Amniotic stem cell (primary cell): ENCODE data around the gene ARHGAP8.
"Not testable (repeated sequence)": the region's sequence is repeated elsewhere in the genome, so short reads cannot be mapped to it uniquely, and the experiment has no call there.

ENCODE experiments used
- DNase-seq: peaks from one replicate; lab custom pipeline; 2025; lab: John Stamatoyannopoulos, UW

Gene ARHGAP8

DNA sequence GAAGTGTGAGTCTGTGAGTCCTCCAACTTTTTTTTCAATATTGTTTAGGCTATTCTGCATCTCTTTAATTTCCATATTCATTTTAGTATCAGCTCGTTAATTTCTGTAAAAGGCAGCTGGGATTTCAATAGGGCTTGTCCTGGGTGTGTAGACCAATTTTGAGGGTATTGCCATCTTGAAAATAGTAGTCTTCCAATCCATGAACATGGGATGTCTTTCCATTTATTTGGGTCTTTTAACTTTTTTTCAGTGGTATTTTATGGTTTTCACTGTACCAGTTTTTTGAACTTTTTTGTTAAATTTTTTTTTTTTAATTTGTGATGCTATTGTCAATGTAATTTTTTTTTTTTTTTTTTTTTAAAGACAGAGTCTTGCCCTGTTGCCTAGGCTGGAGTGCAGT, 79.5 kb downstream of the ARHGAP8 start:
- no peak for DNase-seq

DNA sequence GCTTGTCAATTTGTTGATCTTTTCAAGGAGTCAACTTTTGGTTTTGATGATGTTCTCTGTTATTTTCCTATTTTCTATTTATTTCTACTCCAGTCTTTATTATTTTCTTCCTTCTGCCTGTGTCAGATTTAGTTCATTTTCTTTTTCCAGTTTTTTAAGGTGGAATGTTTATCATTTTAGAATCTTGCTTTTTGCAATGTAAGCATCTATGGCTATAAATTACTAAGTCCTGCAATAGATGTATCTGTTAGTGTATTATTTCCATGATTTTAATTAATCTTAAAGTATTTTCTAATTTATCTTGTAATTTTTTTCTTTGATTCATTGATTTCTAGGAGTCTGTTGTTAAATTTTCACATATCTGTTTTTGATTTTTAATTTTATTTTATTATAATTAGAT, 81.7 kb downstream of the ARHGAP8 start:
- DNase-seq: no peak

DNA sequence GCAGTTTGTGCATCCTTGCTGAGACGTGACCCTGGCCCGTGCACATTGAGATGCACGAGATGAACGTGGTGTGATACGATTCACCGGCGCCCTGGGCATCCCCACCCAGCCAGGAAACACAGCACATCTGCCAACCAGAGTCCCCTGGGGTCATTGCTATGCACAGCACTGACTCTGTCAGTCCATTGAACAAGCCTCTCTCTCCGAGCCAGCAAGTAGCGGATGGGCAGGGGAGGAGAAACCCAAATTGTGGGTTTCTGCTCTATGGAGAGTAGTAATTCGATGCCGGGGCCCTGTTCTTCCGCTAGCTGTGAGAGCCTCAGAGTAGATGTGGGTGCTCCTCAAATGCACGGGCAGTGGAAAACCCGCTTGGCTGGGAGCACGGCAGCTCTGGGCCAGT, 85.1 kb downstream of the ARHGAP8 start:
- DNase-seq: no peak

- DNase-seq: no peak
Observed at GRCh38 chr22:44838316-44839016, 86.1 kb downstream of the ARHGAP8 start.

- DNase-seq: no peak
Observed at GRCh38 chr22:44839061-44839460, 86.7 kb downstream of the ARHGAP8 start.

DNA sequence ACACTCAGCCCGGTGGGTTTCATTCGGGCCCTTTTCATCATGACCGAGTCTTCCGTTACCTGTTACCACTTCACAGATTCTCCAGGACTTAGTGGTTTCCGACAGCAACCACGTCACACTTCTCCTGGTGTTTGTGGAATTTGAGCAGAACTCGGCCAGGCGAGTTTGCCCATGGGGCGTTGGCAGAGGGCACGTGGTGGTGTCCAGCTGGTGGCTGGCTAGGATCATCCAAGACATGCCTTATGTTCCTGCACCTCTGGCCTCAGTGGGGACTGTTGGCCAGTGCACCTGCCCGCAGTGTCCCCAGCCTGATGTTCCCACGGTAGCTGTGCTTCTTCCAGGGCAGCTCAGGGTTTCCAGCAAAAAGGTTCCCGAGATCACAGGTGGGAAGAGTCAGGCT, 87.3 kb downstream of the ARHGAP8 start:
- no peak for DNase-seq

GRCh38 chr22:44840611-44841322, 88.4 kb downstream of the ARHGAP8 start:
- no peak for DNase-seq

DNA sequence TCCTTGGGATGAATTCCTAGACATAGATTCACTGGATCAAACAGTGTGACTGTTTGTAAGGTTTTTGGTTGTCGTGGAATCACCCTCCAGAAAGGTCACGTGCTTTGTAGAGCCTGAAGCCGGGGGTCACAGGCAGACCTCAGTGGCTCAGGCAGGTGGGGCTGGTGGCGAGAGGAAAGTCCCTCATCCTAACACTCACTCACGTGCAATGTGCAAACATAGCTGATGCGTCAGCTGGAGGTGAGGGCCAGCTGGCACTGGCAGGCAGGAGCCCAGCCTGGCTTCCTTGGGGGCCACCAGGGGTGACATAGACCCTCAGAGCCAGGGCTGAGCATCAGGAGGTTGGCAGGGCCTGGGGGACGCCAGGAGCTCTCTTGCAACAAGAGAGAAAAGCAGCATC, 90.0 kb downstream of the ARHGAP8 start:
- no peak for DNase-seq

DNA sequence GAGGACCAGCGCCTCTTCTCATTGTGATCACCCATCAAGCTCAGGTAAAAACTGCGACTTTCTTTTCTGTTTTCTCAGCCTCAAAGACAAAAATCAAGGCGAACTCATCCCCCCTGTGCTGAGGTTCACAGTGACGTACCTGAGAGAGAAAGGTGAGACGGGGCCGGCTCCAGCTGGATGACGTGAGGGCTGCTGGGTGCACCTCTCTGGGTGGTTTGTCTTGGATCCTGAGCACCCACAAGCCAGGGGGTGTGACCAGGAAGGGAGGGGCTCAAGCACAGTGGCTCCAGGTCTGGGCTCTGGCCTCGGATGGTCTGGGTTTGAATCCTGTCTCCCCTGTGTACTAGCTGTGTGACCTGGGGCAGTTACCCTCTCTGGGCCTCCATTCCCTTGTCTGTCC, 92.8 kb downstream of the ARHGAP8 start:
- DNase-seq: no peak

DNA sequence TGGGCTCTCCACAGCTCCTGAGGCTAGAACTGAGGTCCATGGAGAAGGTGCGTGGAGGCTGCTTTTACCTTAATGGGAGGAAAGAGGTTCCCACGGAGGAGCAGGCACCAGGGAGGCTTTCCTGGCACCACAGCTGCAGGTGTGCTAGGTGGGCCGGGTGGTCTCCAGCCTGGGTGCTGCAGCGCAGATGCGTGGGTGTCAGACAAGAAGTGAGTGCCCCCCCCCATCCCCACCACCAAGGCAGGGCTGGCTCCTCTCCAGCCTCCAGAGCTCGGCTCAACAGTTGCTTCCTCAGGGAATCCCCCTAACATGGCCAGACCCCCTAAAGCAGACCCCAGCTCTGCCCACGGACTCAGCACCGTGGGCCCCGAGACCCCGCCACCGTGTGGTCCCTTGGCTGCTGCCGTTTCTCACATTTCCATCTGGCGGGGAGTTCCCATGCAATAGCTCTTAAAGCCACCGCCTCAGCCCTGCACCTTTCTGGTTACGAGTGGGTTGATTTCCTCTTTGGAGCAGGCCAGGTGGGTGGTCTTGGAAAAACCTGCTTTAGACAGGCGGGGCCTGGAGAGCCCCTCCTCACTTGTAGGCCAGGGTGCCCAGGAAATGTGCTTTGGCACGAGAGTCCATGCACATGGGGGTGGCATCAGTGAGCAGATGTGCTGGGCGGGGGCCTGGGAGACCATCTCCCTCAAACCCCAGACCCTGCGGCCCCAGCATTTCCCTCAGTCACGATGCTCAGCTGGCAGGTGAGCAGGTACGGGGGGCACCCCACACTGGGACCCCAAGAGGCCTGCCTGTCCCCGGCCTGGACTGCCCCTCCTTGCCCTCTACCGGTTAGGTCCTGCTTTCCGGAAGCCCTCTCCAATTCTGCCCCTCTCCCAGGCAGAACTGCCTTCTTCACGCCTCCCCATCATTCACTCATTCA, 93.7 kb downstream of the ARHGAP8 start:
- DNase-seq: no peak

DNA sequence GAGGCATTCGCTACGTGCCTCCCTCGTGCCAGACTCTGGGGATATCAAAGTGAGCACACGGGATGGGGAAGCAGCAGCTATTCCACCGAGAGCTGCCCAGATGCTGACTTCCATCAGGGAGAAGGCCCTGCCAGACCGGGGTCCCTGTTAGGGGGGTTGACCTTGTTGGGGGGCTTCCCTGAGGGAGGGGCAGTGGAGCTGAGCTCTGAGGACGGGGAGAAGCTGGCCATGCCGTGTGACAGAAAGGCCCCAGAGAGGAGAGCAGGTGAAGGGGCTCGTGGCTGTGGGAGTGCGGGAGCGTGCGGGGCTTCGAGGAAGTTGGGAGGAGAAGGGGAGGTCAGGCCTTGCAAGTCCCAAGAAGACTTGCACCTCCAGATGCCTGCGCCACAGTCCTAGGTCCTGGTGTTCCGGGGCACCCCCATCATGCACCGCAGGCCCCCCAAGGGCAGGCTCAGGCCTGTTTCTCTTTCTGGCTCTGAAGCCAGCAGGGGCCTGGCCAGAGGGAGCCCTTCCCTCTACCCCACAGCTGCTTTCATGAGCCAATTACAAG, 94.4 kb downstream of the ARHGAP8 start:
- no peak for DNase-seq

- no peak for DNase-seq
Observed at GRCh38 chr22:44847380-44847779, 95.0 kb downstream of the ARHGAP8 start.

DNA sequence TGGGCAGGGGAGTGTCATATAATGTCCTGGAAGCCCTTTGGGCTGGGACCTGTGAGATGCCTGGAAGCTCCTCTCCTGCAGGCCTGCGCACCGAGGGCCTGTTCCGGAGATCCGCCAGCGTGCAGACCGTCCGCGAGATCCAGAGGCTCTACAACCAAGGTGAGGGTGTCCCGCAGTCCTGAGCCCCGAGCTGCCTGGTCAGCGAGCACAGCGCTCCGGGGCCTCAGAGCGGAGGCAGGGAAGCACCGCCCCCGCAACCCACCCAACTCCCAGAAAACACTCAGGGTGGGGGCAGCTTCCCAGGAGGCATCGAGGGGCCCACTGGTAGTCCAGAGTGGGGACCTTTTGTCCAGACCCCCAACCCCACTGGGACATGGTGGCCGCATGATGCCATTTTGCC, 95.5 kb downstream of the ARHGAP8 start:
- DNase-seq: no peak

- DNase-seq: no peak
Observed at GRCh38 chr22:44848296-44848741, 95.9 kb downstream of the ARHGAP8 start.

DNA sequence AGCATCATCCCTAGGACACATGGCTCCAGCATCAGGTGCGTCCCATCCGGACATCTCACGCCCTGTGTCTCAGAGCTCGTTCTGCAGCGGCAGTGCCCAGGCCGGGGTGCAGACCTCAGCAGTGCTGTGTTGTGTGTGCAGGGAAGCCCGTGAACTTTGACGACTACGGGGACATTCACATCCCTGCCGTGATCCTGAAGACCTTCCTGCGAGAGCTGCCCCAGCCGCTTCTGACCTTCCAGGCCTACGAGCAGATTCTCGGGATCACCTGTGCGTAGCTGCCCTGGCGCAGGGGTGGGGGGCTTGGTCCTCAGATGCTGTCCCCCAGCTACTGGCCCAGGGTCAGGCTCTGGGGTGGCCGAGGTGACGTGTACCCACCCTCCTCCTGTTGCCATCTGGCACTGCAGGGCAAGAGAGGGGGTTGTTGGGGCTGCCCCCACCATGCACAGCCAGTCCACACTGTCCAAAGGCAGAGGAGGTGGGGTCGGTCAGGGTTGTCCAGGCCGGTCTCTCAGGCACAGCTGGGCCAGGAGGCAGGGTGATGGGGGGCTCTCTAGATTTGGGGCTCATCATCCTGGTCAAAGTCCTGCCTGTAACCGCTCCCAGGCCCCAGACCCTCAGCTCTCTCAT, 96.5 kb downstream of the ARHGAP8 start:
- DNase-seq: no peak

- DNase-seq: no peak
Observed at GRCh38 chr22:44850946-44851345, 98.6 kb downstream of the ARHGAP8 start.

- DNase-seq: not testable (repeated sequence)
Observed at GRCh38 chr22:44854641-44855040, 102.3 kb downstream of the ARHGAP8 start.

DNA sequence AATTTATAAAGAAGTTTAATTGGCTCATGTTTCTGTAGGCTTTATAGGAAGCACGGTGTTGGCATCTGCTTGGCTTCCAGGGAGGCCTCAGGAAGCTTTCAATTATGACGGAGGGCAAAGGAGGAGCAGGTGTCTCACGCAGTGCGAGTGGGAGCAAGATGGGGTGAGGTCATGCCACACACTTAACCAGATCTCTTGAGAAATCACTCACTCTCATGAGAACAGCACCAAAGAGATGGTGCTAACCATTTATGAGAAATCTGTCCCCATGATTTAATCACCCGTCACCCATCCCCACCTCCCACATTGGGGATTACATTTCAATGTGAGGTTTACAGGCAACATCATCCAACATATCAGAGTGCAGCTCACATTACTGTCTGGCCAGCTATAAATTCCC, 103.5 kb downstream of the ARHGAP8 start:
- no peak for DNase-seq

DNA sequence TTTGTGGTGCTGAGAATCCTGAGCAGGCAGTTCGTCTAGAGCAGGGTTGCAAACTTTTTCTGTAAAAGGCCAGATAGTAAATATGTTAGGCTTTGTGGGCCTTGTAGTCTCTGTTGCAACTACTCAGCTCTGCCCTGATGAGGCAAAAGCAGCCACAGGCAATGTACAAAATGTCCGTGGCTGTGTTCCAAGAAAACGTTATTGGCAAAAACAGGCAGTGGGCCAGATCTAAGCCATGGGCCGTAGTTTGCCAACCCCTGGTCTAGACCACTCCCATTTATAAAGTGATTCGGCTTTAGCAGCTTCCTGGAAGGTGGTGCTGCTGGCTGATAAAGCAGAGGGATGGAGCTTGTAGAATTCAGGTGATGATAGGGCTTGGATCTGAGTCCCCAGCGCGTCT, 106.4 kb downstream of the ARHGAP8 start:
- not testable (repeated sequence) for DNase-seq

DNA sequence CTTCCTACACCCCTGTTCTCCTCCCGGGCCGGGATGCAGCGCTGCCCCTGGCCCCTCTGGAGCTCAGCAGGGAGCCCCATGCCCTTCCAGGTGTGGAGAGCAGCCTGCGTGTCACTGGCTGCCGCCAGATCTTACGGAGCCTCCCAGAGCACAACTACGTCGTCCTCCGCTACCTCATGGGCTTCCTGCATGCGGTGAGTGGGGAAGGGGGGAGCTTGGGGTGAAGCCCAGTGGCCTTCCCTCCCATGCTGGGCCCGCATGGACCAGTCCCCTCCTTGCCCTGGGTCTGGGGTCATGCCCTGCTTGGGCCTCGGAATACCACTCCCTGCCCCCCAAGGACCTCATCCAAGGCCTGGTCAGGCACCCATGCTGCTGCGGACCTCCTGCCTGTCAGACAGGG, 107.3 kb downstream of the ARHGAP8 start:
- no peak for DNase-seq

DNA sequence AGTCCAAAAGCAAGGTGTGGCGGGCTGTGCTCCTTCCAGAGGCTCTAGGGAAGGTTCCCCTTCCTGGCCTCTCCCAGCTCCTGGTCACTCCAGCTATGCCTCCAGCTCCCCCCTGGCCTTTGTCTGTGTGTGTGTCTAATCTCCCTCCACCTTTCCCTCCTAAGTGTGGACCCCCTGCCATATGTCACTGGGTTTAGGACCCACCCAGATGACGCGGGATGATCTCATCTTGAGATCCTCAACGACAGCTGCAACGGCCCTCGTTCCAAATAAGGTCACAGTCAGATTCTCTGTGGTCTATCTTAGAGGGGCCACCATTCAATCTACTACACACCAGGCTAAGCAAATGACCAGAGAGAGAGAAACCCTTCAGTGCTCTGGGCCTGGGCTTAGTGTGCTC, 107.9 kb downstream of the ARHGAP8 start:
- DNase-seq: no peak

DNA sequence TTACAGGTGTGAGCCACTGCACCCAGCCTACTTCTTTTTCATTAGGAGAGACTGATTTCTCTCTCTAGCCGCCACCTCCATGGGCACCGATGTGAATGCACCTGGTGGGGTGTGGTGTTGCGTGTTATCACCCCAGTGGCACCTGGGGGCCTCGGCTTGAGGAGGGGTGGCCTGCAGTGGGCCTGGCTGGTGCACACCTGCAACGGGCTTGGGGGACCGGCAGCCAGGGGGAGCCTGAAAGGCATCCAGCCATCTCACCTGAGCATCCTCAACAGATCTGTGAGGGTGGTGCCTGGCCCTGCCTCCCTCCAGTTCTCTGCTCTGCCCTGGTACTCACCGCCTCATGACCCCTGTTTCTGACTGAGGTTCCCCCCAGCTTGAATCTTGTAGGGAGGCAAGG, 108.9 kb downstream of the ARHGAP8 start:
- no peak for DNase-seq
